ENCODE data around the gene CEP95.

CEP95 gene

GRCh38 chr17:64494121-64494520 is 12.7 kb upstream of the CEP95 start:
- in situ Hi-C loops (cut with MboI; ENCODE audit: low sequenced_read_pairs) = loop anchor here (10.0 kb wide), 2 partner anchors 69 to 189 kb away; no protein-coding TSS in a partner anchor

GRCh38 chr17:64495300-64495699 is 11.5 kb upstream of the CEP95 start:
- in situ Hi-C loops (cut with MboI; ENCODE audit: low sequenced_read_pairs) = loop anchor here (10.0 kb wide), 2 partner anchors 70 to 190 kb away; no protein-coding TSS in a partner anchor

DNA sequence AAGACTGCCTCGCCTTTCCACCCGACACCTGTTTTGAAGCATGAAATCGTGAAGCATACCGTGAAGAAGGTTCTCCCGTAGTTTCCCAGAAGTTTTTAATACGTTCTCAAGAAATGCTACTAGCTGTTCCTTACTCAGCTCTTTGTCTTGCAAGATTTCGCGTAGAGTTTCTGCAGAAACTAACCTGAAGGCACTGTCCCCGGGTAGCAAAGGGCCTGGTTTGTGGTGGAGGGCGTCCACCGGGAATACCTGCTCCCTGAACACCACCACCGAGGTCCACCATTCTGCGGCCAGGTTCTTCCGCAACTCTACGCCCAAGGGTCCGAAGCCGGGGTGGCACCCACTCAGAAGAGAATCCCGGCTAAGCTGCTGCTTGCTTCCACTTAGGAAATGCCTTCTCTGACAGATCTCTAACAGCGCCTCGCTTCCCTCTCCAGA is 10.4 kb upstream of the CEP95 start:
- in situ Hi-C loops (cut with MboI; ENCODE audit: low sequenced_read_pairs) = loop anchor here (10.0 kb wide), 2 partner anchors 72 to 192 kb away; no protein-coding TSS in a partner anchor

DNA sequence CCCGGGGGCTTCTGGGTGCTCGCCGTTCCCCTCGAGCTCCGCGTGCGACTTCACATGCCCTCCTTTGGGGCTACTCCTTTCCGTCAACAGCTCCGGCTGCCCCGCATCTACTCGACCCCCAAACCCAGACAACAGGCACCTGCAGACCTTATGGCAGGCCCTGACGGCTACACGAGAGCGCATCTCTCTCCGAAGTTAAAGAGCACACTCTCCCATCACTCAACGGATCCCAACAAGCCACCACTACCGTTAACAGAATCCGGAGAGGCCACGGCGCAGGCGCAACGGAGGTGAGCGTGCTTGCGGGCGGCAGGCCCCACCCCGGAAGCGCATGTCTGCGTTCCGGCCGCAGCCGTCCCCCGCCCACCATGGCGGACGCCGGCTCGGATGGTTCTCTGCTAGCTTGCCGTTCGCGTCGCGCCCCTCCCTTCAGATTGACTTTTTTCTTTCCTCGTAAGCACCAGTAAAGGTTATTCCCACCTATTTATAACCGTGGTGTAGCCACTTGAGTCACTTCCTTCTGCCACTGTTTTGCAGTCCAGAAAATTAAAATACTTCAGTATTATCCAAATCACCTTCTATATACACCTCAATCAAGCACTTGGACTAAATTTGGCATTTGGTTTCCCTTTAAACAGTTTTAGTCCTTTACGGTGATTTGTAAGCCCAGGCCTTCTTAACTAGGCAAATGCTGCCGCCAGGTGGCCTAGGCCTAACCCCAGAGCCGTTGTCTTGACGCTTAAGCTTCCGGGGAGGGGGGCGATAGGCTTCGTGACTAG is 9.8 kb upstream of the CEP95 start, which contains the start of gene POLG2:
TSS of gene POLG2 (minus strand) at position 269 of the 779 bp plus-strand sequence. CDS start at position 183, 86 bp downstream.
- in situ Hi-C loops (cut with MboI; ENCODE audit: low sequenced_read_pairs) = loop anchor here (10.0 kb wide), 2 partner anchors 72 to 192 kb away; no protein-coding TSS in a partner anchor

DNA sequence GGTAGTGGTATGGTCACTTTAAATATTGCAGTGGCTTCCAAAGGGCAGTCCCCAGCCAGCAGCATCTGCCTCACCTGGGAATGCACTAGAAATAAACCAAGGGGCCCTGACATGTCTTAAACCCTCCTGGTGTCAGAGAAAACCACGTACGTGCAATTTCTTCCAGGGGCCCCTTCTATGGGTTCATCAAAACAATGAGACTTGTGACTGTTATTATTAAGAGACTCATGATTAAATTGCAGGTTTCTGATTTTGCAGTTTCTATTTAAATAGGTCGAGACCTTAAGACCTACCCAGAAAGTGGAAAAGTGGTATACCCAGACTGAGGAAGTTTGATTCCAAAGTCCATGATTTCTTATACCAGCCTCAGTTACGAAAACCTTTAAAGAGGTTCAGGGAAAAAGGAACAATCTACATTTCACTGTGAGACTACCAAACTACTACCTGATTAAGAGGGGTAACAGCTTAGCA is 9.2 kb upstream of the CEP95 start:
- in situ Hi-C loops (cut with MboI; ENCODE audit: low sequenced_read_pairs) = loop anchor here (10.0 kb wide), 2 partner anchors 73 to 193 kb away; no protein-coding TSS in a partner anchor

GRCh38 chr17:64498308-64499203 is 8.2 kb upstream of the CEP95 start:
- in situ Hi-C loops (cut with MboI; ENCODE audit: low sequenced_read_pairs) = loop anchor here (10.0 kb wide), 2 partner anchors 74 to 194 kb away; no protein-coding TSS in a partner anchor

- in situ Hi-C loops (cut with MboI; ENCODE audit: low sequenced_read_pairs) = loop anchor here (10.0 kb wide), 2 partner anchors 75 to 195 kb away; no protein-coding TSS in a partner anchor
Measured at GRCh38 chr17:64499805-64500486, 6.8 kb upstream of the CEP95 start.

- in situ Hi-C loops (cut with MboI; ENCODE audit: low sequenced_read_pairs) = no loop called here
Measured at GRCh38 chr17:64500487-64500859, 6.3 kb upstream of the CEP95 start.

- in situ Hi-C loops (cut with MboI; ENCODE audit: low sequenced_read_pairs) = no loop called here
Measured at GRCh38 chr17:64500862-64501765, 5.7 kb upstream of the CEP95 start.

GRCh38 chr17:64502021-64502420 is 4.8 kb upstream of the CEP95 start:
- in situ Hi-C loops (cut with MboI; ENCODE audit: low sequenced_read_pairs) = no loop called here

- in situ Hi-C loops (cut with MboI; ENCODE audit: low sequenced_read_pairs) = no loop called here
Measured at GRCh38 chr17:64502809-64503208, 4.0 kb upstream of the CEP95 start.

GRCh38 chr17:64503341-64503740 is 3.4 kb upstream of the CEP95 start:
- in situ Hi-C loops (cut with MboI; ENCODE audit: low sequenced_read_pairs) = no loop called here

DNA sequence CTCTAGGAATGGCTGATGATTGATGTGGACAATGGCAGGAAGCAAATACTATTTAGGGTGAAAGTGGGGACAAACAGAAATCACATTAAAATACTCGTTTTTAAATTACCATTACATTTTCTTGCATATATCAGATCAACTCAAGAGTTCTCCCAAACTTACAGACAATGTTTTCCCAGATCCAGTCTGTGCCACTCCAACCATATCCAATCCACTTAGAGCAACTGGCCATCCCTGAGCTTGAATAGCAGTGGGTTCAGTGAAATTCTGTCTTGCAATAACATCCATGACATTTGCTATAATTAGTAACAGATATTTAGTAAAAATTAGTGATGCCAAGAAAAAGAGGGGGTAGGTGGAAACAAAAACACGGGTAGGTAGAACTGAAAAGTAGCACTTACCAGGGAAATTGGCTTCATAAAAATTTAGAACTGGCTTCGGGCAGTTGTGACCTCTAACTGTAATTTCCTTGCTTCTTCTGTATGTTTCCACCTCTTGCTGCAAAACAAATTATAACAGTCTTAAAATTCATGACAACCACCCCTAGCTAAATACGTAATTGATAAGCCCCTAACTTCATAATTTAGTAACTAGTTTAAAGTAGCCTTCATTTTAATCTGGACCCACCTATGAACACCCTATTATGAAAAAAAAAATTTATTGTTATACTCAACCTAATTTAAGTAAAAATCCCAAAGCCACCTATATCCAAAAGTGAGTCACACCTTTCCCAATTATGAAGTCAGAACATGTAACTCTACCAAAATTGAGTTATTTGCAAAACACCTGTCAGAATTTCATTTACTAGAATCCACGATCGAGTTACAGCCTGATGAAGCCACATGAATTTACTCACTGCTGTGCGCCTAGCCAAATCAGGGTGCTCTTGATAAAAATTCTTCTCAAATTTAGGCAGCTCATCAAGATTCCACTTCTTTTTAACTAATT is 2.7 kb upstream of the CEP95 start:
- in situ Hi-C loops (cut with MboI; ENCODE audit: low sequenced_read_pairs) = no loop called here

- in situ Hi-C loops (cut with MboI; ENCODE audit: low sequenced_read_pairs) = no loop called here
Measured at GRCh38 chr17:64504769-64505339, 1.9 kb upstream of the CEP95 start.

DNA sequence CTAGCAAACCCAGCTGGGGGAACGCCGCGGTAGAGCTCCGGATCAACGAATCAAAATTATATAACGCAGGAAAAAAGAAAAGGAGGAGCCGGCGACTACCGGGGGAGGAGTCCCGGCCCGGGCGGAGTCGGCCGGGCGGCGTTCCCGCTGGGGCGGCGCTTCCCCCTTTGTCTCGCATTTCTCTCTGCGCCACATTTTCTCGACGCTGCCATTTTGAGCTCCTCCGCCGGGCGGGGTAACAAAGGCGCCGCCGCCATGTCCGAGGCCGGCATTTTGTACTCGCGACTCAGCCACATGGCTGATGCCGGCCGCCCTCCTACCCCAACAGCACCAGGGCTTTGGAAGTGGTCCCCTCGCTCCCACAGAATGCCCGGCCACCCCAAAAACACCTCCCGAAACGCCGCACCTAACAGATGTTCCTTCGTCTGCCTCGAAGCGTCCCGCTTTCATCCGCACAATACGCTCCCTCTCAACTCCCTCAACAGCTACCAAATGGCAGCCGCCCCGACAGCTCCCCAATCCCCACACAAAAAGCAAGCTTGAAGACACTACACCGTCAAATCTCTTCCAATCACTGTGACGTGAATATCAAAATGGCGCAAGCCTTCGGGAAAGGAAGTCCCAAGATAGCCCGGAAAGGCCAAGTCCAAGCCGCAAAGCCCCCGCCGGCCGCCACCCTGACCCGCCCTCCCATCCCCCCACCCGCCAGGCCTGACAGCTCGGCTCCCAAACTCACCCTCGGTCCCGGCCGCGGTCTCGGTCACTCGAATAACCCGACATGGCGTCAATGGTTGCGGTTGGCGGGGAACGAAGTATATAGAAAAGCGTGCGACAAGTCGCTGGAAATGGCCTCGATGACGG is 1.2 kb upstream of the CEP95 start:
- in situ Hi-C loops (cut with MboI; ENCODE audit: low sequenced_read_pairs) = no loop called here

GRCh38 chr17:64506201-64506575 is 589 bp upstream of the CEP95 start, which contains the start of gene DDX5:
Gene DDX5, minus strand, starts transcription at chr17:64506289. Its CDS starts 170 bp downstream, at chr17:64506119.
- in situ Hi-C loops (cut with MboI; ENCODE audit: low sequenced_read_pairs) = no loop called here

GRCh38 chr17:64507413-64507782 is 621 bp downstream of the CEP95 start:
- in situ Hi-C loops (cut with MboI; ENCODE audit: low sequenced_read_pairs) = no loop called here
